Measurements from ENCODE around the gene MID1. TPM values are rescaled to one million over a fixed set of nuclear protein-coding genes. Genes with fewer than 3 reads are reported as not detected.
"Not testable (repeated sequence)": the region's sequence is repeated elsewhere in the genome, so short reads cannot be mapped to it uniquely, and the experiment has no call there.

Gene MID1
- total RNA-seq, 1 experiment from 2014 or later = 13.0 TPM

DNA sequence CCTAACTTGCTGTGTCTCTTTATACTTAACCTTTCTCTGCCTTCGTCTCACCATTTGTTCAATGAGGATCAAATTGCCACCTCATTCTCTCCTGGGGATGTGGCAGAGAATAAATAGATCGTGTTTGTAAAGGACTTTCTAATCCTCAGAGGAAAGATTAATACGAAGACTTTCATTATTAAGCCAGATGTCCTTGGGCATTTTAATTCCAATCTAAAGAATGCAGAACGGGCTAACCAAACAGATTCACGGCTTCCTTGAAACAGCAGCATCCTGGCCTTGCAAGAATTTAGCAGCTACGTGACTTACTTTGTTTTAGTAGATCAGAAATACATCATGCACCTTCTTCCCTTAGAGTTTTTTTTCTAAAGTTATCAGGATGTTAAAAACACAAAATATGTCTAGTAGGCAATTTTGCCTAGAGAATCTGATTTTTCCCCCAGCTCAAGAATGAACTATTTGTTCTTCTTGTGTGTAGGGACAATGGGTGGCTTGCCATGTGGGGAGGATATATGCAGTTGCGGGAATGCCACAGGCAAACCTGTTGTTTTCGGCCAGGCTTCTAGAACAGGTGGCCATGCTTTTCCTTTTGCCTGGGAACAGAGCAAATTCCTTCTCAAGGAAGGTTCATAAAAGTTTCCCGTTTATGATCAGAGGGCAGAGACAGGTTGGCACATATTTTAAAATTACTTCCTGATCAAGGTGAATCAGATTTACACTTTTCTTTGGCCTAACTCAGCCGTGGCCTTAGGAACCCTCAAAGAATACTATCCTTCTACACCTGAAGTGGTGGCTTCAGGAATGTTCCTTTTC lies 3.0 kb downstream of the MID1 start:
- DNase-seq (ENCODE audit: low spot score) = no peak

DNA sequence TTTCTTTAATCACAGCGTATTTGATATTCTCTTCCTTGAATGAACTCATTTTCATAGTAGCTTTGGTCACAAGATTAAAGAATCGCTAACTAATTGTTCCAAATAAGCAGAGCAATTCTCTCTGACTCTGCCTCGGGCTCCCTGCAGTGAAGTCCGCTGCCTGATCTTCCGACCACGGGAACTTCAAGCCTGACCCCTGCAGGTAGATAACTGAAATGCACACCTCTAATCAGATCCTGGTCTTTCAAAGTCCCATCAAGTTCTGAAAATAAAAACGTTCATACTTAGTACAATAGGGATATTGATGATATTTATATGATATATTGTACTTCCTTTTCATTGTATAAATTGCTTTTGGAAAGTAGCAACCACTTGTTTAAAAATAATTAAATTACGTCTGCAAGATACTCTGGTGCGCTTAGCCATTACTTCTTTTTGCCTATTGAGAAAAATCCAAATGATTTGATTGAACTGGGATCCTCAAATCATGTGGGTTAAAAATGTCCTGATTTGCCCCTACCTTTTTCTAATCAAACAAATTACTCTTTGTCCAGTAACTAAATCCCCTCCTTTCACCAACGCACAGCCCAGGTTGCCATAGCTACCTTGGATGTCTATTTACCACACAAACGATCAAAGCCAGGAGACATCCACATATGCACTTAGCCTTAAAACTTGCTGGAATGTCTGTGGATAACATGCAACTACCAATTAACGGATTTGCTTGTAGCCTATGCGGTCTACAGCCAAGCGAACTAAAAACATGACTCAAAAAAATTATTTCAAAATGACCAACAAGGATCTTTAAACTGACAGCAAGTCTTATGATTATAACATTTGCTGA lies 4.2 kb downstream of the MID1 start:
- DNase-seq (ENCODE audit: low spot score) = peak; percentile 62

DNA sequence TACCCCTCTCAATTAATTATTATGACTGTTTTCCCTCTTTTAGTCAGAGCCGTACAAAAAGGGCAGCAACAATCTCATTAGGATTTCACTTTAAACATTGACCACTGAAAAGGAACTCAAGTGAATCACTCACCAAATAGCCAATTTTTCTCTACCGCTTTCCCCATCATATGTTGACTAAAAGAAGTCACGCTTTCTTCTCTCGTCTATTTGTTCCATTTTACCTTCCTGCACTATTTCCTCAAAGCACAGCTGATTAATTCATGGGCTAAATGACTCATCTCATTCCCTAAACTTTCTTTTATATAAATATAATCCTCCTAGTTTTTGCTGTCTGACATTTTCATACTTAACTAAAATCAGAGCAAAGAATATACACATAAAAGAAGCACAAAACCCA lies 8.2 kb downstream of the MID1 start:
- DNase-seq (ENCODE audit: low spot score) = peak; percentile 33

DNA sequence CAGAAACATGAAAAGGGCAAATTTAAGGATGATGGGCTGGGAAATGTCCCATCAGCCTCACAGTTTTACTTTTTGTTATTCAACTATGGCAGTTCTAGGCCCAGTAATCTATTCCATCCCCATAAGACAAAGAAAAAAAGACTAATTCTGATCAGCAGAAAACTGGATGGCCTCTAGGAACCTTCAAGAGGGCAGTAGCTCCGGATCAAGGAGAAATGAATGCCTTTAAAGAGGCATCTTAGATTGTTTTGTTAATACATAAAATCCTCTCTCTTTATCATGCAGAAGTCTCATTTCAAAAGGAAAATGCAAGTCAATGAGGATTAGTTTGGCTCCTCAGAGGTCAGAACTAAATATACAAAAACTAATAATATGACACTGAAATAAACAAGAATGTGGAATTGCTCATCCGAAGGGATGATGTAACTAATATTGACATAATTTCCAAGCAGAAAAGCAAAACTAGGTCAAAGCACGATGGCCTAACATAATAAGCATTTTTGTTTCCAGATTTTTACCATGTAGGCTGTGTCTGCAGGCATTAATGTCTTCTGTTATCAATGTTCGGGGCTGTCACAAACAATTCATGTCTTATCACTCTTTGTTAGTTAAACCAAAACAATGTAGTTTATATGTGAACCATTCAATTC lies 8.8 kb downstream of the MID1 start:
- no peak for DNase-seq (ENCODE audit: low spot score)

DNA sequence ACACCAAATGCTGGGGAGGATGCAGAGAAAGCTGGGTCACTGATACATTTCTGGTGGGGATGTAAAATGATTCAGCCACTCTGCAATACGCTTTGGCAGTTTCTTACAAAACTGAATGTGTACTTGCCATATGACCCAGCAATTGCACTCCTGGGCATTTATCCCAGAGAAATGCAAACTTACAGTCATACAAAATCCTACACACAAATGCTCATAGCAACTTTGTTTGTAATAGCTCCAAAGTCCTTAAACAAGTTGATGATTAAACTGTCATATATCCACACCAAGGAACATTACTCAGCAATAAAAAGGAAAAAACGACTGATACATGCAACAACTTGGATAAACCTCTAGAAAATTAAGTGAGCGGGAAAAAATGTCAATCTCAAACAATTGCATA lies 12.3 kb downstream of the MID1 start:
- DNase-seq (ENCODE audit: low spot score) = no peak

DNA sequence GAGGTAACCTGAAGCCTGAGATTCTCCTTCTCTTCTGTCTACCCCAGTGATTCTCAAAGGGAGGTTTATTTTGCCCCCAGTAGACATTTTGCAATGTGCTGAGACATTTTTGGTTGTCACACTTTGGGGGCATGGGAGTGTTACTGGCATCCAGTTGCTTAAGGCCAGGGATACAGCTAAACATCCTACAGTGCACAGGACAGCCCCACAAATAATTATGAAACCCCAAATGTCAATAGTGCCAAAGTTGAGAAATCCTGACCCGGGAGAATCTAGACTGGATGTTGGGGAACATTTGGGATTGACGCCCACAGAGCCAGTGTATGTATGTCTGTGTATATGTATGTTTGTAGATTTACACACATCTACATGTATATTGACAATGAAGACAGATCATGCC lies 13.2 kb downstream of the MID1 start:
- no peak for DNase-seq (ENCODE audit: low spot score)

DNA sequence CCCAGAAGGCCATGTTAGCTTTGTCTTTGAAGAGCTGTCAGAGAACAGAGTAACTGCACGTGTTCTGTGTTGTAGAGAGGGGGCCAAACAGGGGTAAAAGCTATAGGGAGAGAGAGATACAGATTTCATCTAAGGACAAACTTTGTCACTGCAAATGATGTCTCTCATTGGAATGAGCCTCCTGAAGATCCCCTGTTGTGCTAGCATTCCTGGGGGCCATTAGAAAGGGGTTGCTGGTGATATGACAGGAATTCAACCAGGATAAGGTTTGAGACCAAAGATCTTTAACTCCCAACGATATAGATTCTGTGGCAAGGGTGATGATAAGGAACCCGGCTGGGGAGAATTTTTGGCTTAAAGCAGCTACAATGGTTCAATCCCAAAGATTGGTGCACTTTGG lies 16.8 kb downstream of the MID1 start:
- DNase-seq (ENCODE audit: low spot score) = no peak

DNA sequence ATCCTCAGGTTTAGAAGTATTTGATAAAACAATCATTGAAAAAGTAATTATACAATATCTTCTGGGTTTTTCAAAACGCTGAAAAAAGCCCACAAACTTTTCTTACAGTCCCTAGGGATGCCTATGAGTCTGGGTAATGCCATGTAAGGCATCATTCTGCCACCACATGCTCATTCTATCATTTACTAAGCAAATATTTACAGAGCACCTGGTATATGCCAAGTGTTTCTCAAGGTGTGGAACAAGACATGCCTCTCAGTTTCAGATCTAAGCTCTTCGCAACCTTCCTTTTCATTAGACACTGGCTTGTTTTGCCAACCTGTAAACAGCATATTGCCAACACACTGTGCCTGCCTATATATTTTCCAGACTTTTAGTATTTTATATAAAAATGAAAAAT lies 17.7 kb downstream of the MID1 start:
- no peak for DNase-seq (ENCODE audit: low spot score)

DNA sequence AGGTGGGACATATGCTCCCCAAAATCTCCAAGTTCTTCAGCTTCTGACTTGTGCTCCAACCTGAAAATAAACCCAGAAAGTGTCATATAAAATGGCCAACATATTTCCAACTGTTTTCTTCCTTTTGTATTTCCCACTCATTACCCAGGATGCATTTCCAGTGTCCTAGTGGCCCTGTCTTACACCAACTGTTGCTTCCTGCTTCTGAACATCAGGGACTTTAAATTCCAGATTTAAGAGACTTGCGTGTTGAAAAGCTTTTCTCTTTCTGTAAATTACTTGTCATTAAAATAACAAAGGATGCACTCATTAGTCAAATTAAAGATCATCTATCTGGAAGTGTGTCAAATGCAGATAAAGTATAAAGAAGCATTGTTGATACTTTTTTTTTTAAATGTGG lies 19.9 kb downstream of the MID1 start:
- no peak for DNase-seq (ENCODE audit: low spot score)

DNA sequence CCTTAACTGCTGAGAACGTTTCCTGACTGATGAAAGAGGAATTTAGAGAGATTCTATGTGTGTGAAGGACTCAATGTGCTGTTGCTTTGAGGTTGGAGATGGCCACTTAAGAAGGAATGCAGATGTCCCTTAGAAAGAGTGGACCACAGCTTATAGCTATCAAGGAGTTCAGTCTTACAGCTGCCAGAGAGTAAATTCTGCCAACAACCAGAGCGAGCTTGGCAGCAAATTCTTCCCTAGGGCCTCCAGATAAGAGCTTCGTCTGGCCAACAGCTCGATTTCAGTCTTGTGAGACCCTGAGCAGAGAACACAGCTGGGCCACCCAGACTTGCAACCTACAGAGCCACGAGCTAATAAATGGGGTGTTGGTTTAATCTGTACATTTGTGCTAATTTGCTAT lies 21.8 kb downstream of the MID1 start:
- DNase-seq (ENCODE audit: low spot score) = no peak

DNA sequence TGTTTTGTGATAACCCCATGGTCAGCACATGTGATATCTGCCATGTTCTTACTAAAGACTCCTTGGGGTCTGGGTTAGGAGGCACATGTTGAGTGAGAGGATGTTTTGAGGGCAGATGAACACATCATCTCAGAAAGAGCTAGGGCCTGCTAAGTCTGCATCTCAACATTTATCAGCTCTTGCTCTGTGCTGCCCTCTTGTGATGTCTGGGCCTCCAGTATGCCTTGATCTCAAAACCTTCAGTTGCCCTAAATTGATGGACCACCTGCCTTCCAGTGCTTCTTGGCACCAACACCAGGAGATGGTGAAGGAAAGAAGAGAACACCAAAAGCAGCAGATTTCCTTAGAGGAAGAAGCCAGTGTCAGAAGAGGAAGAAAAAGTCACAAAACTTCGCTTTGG lies 22.5 kb downstream of the MID1 start:
- DNase-seq (ENCODE audit: low spot score) = peak; percentile 45

DNA sequence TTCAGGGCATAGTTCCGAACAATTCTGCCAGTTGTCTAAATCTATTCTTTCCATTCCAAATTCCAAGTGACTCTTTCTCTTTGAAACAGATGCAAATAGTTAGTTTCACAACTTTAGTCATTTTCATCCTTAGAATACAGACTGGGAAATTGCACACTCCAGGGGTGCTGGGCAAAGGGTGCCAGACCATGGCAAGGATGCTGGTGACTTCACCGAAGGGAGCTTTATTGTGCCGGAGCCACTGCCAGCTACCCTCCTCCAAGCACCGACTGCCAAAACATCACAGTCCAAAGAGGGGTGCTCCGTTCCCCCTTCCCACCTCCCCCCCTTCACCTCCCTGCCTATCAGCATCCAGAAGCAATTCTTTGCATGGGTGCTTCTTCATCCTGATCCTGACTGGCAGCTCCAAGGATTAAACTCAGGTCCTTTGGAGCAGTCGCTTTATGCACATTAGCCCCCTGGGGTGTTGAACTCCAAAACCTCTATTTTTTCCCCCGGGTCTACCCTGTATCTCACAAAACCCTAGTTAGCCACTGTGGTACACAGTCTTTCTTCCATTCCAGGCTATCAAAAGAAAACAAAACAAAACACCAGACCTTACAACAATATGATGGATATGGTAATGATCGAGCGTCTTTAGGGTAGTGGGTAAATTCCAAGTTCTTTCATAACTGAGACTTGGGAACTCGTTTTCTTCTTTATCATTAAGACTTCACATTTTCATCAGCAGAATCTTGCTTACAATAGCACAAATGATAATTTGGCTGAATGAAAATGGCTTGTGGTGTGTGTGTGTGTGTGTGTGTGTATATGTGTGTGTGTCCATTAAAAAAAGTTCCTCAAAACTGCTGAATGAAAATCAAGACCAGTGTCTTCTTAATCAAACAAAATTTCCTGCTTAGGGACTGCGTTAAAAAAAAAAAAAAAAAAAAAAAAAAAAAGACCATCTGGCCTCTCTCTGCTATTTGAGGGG lies 28.7 kb downstream of the MID1 start:
- no peak for DNase-seq (ENCODE audit: low spot score)

DNA sequence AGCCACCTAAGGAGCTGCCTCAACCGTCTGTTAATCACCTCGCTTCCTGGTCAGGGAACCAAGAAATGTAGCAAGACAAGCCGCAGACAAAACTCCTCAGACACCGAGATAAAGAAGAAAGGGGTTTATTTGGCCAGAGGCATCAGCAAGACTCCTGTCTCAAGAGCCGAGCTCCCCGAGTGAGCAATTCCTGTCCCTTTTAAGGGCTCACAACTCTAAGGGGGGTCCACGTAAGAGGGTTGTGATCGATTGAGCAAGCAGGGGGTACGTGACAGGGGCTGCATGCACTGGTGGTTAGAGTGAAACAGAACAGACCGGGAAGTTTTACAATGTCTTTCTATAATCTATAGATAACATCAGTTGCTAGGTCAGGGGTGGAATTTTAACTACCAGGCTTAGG lies 30.6 kb downstream of the MID1 start:
- DNase-seq (ENCODE audit: low spot score) = not testable (repeated sequence)

DNA sequence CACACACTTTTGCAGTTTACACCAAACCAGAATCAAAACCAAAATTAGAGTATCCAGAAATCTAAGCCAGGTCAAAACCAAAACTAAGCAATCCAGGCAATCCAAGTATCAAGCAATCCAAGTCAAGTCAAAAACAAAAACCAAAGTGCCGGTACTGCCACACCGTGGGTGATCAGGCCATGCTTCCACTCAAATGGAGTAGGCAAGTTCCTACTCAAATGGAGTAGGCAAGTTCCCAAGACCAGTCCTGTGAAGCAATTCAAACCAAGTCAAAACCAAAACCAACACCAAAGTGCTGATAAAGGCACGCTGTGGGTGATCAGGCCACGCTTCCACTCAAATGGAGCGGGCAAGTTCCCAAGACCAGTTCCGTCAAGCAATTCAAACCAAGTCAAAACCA lies 31.3 kb downstream of the MID1 start:
- no peak for DNase-seq (ENCODE audit: low spot score)

DNA sequence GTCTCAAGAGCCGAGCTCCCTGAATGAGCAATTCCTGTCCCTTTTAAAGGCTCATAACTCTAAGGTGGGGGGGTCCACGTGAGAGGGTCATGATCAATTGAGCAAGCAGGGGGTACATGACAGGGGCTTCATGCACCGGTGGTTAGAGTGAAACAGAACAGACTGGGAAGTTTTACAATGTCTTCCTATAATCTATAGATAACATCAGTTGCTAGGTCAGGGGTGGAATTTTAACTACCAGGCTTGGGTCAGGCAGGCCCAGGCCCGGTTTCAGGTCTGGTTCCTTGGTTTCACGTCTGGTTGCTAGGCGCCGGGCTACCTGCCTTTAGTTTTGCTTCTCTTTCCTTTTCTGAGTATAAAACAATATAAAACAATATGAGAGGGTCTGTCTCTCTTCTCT lies 35.5 kb downstream of the MID1 start:
- not testable (repeated sequence) for DNase-seq (ENCODE audit: low spot score)

DNA sequence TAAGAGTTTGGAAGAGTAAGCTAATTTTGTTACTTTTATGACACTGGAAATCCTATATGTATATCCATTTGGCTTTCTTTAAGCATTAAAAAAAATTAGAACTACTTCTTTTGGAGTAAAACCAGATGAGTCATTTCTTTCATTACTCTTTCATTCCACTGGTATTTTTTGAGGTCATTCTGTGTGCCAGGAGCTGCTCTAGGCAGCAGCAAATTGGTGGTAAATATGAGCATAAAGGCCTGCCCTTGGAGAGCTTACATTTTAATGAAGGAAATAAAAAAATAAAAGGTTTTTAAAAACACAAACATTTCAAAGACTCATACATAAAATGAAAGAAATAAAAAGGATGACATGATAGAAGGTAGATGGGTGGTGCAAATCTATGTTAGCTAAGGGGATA lies 37.4 kb downstream of the MID1 start:
- peak; percentile 37 for DNase-seq (ENCODE audit: low spot score)

DNA sequence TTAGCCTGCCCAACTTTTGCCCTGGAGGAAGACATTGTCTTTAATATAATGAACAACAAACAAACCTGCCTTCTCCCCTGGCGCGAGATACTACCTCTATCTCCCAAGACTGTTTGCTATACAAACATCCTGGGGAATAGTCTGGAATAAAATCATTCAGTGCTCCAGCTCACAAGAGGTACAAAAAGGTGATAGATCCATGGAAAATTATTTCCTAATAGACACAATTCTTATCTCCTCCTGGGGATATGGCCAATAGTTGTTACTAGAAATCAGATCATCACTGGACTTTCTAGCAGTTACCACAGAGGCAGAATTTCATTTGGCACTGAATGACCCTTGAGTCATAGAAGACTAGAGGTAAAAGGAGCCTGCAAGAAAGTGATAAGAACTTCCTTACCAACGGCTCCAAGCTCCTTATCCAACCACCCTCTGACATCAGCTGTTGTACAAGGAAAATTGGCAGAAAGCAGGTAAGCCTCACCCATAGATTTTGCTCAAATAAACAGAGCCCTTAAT lies 38.1 kb downstream of the MID1 start:
- DNase-seq (ENCODE audit: low spot score) = peak; percentile 26

DNA sequence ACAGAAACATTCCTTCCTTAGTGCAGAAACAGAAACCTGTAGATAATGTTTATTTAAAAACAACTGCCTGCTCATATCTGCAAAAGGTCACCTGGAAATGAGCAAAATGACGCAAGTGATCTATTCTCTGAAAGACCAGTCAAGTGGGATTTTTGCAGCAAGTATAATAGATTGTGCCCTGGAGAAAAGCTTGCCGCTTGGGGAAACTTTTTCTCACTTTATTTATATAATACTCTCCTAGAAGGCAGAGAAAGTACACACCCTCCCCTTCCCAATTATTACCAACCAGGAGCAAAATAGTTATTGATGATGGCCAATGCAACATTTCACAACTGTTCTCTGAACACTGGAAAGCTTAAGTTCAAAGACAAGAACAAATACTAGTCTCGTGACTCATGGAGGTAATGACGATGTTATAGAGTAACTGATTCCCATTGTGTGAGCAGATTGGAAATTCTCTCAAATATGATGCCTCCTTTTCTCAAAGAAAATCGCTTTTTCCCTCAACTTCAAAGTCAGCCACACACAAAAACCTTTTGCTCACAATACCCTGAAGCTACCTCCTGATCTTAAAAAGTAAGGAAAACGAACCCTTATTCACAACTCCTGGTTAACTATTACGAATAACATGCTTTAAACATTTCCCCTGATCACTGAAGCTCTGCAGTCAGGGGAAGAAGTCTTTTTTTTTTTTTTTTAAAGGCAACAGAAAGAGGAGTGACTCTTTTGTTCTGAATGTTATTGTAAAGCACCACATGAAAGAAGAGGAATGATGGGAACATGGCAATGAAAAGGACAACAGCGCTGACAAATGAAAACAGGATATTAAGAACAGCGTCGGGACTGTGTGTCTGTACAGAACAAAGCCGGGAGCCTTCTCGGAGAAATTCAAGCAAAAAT lies 41.0 kb downstream of the MID1 start:
- DNase-seq (ENCODE audit: low spot score) = peak; percentile 48

DNA sequence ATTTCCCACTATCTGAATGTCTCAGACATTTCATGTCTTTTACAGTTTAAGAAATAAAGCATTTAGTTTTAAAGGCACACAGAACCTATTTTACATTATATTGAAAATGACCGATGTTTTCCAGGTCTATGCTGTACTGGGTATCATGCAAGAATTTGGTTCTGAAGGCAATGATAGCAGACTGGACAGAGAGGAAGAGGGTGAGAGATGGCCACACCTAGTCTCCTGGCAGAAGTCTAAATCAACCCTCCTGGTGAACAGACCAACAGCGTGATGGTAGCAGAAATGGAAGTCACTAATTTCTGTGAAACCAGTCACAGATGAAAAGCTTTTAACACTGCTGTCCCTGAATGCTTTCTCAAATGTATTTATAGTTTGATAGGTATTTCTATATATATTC lies 41.9 kb downstream of the MID1 start:
- no peak for DNase-seq (ENCODE audit: low spot score)

DNA sequence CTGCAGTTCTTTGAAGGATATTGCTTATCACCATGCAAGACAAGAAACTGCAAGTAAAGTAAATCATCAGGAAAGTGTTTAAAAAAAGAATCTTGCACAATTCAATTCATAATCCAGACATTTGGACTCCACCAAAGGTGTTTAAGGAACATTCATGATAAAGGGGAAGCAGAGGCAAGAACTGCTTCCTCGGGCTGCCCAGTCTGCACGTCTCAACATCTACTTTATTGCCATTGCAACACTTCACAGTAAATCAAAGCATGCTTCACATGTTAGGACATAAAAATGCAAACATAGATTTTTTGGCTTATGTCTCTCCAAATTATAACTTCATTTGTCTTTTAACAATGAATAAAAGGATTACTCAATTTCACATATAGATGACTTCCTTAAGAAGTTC lies 42.5 kb downstream of the MID1 start:
- DNase-seq (ENCODE audit: low spot score) = no peak

All from A172 (cell line).